Measurements from ENCODE around the gene CSK.

The CSK gene

DNA sequence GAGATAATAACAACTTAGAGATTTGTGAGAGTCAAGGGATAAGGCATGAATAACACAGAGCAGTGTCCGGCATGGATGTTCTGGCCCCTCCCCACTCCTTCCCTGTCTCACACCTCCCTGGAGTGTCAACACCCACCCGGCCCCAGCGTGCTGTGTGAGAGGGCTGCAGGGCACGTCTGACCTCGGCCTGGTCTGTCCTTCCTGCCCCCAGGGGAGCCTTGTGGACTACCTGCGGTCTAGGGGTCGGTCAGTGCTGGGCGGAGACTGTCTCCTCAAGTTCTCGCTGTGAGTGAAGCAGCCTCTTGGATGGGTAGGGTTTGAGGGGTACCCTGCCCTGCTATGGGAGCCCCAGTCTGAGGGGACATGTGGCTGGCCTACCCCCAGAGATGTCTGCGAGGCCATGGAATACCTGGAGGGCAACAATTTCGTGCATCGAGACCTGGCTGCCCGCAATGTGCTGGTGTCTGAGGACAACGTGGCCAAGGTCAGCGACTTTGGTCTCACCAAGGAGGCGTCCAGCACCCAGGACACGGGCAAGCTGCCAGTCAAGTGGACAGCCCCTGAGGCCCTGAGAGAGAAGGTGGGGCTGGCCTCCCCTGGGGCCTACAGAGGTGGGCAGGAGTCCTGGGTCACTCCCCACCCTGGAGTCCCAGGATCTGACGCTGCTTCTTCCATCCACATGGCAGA lies 19.6 kb downstream of the CSK start:
- DNase-seq (ENCODE audit: low spot score), result no peak

DNA sequence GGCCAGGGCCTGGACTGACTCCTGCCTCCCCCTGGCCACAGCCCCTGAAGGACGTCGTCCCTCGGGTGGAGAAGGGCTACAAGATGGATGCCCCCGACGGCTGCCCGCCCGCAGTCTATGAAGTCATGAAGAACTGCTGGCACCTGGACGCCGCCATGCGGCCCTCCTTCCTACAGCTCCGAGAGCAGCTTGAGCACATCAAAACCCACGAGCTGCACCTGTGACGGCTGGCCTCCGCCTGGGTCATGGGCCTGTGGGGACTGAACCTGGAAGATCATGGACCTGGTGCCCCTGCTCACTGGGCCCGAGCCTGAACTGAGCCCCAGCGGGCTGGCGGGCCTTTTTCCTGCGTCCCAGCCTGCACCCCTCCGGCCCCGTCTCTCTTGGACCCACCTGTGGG lies 20.4 kb downstream of the CSK start:
- no peak for DNase-seq (ENCODE audit: low spot score)

DNA sequence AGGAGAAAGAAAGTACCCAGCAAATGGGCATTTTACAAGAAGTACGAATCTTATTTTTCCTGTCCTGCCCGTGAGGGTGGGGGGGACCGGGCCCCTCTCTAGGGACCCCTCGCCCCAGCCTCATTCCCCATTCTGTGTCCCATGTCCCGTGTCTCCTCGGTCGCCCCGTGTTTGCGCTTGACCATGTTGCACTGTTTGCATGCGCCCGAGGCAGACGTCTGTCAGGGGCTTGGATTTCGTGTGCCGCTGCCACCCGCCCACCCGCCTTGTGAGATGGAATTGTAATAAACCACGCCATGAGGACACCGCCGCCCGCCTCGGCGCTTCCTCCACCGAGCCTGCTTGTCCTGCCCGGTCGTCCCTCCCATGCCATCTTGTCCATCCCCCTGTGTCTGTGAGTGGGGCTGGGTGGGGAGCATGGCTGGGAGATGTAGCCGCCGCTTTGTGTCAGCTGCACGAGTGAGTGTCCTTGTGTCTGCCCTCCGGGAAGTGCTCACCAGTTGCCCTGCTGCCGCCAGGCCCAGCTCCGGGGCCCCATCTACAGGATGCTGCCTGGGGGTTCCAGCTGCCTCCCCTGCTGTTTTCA lies 21.1 kb downstream of the CSK start:
- DNase-seq (ENCODE audit: low spot score), result no peak

DNA sequence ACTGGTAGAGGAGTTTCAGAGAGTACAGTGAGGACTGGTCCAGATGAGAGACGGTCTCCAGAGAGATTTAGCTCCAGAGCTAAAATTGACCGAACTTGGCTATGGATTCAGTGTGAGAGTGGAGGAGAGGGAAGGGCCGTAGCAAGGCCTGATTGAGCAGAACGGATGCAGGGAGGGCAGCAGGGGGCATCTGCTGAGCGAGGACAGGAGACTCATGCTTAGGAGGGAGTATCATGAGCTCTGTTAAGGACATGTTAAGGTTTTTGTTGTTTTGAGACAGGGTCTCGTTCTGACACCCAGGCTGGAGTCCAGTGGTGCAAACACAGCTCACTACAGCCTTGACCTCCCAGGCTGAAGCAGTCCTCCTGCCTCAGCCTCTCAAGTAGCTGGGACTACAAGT lies 23.1 kb downstream of the CSK start:
- DNase-seq (ENCODE audit: low spot score), result no peak

DNA sequence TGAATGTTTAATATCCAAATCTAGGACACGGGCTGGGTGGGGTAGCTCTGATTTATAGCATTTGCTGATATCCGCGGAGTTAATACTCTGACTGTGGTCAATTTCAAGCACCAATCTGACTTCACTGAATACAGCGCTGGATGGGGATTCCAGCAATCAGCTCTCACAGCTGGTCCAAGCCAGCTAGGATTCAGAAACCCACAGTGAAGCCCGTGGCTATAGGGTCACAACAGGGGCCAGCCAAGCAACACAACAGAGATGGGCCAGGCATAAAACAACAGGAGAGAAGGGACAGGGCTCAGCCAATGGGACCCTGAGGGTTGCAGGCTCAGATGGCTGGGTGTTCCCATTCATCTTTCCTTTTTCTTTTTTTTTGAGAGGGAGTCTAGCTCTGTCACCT lies 25.4 kb downstream of the CSK start:
- DNase-seq (ENCODE audit: low spot score), result no peak

DNA sequence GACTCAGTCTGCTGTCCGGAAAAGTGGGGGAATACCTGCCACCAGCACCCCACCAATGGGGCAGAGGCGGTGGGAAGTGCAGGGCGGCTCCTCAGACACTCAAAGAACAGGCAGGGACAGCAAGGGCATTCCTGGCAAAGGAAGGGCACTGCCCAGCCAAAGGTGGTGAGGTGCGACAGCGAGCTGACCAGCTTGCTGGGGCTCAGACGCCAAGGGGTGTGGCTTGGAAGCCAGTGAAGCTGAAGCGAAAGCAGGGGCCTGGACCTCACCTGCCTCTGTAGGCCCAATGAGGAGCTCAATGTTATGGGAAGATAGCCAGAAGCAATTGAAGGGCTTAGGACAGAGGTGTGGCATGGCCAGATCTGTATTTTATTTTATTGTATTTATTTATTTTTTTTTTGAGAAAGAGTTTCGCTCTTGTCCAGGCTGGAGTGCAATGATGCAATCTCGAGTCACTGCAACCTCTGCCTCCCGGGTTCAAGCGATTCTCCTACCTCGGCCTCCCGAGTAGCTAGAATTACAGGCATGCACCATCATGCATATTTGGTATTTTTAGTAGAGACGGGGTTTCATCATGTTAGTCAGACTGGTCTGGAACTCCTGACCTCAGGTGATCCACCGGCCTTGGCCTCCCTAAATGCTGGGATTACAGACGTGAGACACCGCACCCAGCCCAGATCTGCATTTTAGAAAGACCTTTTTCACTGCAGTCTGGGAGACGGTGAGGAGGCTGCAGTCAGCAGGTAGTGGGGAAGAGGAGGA lies 26.4 kb downstream of the CSK start:
- DNase-seq (ENCODE audit: low spot score), result no peak

DNA sequence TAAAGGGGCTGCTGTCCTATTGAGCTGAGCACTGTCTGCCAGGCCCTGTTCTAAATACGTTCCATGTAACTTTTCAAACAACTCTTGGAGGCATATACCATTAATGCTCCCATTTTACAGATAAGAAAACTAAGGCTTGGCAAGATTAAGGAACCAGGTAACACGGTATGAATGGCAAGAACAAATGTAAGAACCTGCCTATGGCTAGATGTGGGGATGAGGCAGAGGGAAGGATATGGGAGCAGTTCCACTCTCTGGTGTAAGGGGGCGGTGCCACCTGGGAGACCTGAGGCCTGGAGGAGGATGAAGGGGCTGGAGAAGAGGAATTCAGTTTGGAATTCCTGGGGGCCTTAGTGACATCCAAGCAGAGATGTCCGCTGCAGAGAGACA lies 27.0 kb downstream of the CSK start:
- DNase-seq (ENCODE audit: low spot score), result no peak

DNA sequence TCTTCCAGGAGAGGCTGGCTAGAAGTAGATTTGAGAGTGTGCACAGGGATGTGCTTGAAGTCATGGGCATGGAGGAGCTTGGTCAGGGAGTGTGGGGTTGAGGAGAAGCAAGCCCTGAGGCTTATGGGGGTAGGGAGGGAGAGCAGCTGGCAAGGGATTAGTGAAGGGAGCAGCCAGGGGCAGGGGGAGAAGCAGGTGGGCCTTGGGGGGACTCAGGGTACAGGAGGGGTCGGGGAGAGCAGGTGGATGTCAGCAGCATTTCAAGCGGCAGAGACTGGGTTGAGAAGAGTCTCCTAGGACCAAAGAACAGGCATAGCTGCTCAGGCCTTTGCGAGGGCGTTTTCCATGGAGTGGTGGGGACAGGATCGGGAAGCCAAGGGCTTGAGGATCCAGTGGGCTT lies 27.4 kb downstream of the CSK start:
- no peak for DNase-seq (ENCODE audit: low spot score)

DNA sequence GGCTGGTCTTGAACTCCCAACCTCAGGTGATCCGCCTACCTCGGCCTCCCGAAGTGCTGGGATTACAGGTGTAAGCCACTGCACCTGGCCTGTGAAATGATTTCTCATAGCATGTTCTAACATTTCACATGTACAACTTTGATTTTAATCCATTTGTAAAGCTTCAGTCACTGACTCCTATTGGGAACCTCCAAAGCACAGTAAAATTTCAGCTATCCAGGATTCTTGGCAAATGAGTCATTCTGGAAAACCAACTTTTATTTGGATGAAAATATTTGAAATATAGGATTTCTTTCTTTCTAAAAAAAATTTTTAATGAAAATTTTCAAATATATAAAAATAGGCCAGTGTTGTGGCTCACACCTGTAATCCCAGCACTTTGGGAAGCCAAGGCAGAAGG lies 28.1 kb downstream of the CSK start:
- peak; percentile 33 for DNase-seq (ENCODE audit: low spot score)

DNA sequence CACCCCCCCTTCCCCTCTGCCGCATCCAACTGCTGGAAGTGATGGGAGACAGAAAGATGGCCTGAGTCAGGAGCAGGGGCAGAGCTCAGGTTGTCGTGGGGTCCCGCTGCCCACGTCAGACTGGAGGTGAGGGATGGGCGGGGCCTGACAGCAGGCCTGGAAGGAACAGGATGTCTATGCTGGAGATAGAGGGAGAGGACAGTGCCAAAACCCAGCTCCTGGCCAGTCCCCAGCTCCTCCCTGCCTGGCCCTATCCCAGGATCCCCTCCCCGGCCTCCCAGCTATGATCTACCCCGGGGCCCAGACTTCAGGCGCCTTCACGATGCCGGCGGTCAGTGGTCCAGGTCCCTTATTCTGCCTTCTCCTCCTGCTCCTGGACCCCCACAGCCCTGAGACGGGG lies 30.7 kb downstream of the CSK start, which contains the start of gene LMAN1L:
TSS of gene LMAN1L (plus strand) at position 303 of the 400 bp plus-strand sequence. CDS start at position 323, 20 bp downstream.
- DNase-seq (ENCODE audit: low spot score), result no peak

DNA sequence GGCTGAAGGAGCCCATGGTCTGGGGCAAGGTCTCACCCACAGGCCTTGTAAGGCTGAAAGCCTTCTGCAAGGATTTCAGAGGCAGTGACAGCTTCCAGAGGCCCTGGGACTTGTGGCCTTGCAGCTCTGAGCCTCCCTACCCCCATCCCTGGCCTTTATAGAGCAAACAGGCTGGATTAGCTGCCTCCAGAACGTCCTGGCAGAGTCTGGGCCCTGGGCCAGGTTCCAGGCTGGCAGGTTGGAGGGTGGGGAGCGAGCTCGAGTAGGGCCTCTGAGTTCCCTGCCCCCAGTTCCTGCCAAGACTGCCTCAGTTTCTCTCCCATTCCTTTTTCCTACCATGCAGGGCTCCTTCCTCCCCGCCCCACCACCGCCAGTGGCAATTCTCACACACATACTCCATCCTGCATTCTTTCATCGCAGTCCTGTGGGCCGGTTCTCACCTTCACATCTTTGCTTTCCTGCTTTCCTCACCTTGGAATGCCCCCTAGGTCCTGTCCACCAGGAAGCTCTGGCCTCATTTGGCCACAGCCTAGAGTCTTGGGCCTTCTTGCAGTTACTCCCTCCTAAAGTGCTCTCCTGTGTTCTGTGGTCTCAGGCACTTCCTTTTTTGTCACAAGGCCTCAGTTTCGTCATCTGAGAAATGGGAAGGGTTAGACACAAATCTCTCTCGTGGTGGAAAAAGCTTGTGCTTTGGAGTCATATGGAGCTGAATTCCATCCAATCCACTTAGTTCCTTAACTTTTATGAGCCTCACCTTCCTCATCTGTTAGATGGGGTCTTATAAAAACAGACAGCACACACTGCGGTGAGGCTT lies 33.4 kb downstream of the CSK start:
- no peak for DNase-seq (ENCODE audit: low spot score)

DNA sequence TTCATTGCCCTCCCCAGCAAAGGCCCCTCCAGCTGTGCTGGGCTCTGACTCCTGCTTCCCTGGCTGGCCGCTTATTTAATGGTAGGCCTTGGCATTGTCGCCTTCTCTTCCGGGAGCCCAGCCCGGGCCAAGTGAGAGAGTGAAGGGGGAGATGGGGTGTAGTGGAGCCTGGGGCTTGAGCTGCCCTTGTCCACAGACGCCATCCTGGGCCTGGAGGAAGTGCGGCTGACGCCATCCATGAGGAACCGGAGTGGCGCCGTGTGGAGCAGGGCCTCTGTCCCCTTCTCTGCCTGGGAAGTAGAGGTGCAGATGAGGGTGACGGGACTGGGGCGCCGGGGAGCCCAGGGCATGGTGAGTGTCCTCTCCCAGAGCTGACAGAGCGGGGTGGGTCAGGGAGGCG lies 34.1 kb downstream of the CSK start:
- DNase-seq (ENCODE audit: low spot score), result no peak

DNA sequence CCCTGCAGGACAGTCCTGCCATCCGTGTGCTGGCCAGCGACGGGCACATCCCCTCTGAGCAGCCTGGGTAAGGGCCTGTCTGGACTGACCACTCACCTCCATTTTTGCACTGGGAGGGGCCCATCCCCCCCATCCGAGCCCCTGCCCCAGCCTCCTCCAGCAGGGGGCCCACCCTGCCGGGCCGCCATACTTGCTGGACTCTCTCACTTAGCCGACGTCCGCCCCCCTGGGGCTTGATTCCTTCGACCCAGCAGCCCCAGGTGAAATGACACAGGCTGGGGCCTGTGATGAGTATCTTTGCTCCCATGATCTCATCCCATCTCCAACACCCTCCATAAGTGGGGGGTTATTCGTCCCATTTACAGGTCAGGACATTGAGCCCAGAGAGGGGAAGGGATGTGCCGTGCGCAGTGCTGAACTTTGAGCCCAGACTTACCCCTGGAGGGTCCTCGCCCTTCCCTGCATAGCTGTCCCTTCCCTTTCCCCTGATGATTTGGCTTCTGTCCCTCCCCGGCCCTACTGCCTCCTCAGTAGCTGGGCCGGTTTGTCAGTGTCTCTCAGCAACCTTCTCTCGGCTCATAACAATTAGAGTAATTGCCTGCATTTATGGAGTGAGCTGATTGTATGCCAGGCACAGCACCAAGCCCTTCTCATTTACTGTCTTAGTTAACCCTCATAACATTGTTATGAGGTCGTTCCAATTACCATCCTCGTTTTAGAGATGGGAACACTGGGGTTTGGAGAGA lies 34.9 kb downstream of the CSK start:
- DNase-seq (ENCODE audit: low spot score), result peak; percentile 29

DNA sequence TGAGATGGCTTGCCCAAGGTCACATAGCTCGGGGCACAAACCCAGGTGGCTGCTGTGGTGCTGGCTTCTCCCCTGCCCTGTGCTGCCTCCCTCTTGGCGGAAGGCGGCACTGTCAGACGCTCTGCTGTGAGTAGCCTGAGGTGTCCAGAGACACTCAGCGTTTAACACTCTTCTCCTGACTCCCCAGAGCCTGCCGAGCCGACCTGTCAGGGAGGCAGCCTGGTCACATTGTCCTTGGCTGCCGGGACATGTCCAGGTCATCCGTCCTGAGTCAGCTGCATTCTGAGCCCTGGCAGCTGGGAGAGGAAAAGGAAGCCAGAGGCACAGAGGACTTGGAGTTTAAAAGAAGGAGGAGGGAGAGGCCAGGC lies 35.5 kb downstream of the CSK start:
- peak; percentile 39 for DNase-seq (ENCODE audit: low spot score)

DNA sequence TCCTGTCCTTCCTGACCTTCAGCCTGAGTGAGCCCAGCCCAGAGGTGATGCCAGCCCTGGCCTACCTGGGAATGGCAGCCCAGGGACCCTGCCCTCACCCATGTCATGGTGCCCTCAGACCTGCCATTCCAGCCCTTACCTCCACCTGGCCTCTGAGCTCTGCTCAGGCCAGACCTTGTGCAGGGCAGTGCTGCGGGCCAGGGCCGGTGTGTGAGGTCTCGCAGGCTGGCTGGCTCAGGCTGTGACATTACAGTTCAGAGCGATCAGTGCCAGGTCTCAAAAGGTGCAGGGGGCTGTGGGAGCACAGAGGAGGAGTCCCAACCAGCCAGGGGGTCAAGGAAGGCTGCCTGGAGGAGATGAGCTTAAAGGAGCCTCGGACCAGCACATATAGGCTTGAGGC lies 38.2 kb downstream of the CSK start:
- no peak for DNase-seq (ENCODE audit: low spot score)

DNA sequence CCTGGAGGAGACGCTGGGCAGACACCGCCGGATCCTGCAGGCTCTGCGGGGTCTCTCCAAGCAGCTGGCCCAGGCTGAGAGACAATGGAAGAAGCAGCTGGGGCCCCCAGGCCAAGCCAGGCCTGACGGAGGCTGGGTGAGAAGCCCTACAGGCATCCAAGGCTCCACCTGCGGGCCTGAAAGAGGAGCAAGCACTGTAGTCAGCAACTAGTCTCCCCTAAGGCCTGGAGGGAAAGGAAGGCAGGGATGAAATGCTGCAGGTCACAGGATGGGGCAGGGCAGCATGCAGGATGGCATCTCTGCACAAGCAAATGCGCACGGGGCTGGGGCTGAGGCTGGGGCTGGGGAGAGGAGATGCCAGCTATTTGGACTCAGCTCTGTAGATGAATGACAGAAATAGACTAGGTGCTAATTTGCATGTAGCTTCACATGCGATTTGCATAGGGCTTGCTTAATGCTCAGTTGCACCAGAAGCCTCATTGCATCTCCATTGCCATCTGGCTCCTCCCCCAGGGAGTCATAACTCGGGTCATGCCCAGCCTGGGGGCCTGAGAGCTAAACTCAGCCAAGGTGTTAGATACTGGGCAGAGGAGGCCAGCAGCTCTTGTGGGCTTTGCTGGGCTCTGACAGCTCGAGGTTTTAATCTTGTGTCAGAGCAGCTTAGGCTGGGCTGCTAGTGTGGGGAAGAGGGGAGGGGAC lies 39.4 kb downstream of the CSK start:
- DNase-seq (ENCODE audit: low spot score), result no peak

DNA sequence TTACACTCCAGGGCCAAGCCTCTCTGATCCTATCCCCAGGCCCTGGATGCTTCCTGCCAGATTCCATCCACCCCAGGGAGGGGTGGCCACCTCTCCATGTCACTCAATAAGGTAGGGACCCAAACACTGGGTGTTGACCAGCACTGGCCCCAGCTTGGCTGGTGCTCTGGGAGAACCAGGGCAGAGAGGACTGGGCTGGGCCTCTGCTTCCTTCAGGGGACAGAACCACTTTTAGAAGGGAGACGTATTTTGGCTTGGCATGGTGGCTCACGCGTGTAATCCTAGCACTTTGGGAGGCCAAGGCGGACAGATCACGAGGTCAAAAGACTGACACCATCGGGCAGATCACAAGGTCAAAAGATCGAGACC lies 39.9 kb downstream of the CSK start:
- no peak for DNase-seq (ENCODE audit: low spot score)

DNA sequence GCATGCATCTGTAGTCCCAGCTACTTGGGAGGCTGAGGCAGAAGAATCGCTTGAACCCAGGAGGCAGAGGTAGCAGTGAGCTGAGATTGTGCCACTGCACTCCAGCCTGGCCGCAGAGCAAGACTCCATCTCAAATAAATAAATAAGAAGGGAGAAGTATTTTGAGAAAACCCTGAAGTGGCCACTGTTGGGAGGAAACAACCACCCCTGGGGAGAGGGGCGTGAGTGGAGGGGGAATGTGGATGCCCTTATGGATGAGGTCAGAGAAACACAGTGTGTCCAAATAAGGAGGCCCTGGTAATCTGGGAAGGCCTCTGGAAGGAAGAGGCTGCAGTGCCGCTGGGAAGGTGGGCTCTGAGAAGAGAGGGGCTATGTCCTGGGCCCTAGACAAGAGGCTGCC lies 40.4 kb downstream of the CSK start:
- no peak for DNase-seq (ENCODE audit: low spot score)

DNA sequence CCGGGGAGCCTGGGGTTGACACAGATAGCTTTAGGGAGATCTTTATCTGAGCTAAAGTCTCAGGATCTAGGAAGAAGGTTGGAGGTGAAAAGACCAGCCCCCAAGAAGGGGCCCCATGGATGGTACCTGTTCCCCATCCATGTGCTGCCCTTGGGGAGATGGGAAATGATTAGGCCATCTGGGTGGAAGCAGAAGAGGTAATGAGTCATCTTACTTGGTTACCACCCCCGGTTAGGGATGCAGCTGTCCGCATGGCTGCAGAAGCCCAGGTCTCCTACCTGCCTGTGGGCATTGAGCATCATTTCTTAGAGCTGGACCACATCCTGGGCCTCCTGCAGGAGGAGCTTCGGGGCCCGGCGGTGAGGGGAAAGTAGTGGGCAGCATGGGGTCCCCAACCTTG lies 41.4 kb downstream of the CSK start:
- DNase-seq (ENCODE audit: low spot score), result no peak

DNA sequence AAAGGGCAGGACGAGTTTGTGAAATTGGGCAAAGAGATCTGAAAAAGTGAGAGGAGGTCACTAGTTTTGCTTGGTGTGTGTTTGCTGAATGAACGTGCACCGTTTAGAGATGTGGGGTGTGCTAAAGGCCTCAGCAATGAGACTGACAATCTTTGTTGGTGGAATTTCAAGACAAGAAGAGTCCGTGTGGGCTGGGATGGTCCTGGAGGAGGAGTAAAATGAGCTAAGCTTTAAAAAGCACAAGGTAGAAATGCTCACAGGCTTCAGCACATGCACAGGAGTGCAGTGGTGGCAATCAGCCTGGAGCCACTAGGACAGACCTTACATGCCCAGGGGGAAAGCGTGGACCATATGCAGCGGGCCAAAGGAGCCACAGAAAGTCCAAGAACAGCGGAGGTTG lies 43.1 kb downstream of the CSK start:
- DNase-seq (ENCODE audit: low spot score), result no peak

DNA sequence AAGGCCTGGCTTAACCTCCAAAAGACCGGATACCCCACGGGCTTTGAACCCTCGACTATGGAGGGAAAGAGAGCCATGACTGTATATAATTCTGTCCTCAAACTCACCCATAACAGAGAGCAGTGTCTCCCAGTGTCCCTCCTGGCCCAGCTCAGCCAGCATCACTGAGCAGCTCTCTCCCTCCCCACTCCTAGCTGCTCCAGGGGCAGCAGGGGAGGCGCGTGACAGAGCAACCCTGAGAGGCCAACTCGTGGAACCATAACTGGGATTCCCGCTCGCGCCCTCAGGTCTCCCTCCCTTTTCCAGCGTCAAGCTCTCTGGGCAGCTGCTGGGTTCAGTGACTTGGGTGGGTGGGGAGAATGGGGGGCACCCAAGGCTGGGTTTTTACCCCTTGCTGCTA lies 44.0 kb downstream of the CSK start:
- DNase-seq (ENCODE audit: low spot score), result no peak
